Suprapubic skin (tissue), 4 donors: ENCODE data around the gene PRSS27. TPM values are rescaled to one million over a fixed set of nuclear protein-coding genes. Genes with fewer than 3 reads are reported as not detected.
A peak's percentile ranks its signal among the peaks of the same experiment; 100 is the strongest.
"Not testable (repeated sequence)": the region's sequence is repeated elsewhere in the genome, so short reads cannot be mapped to it uniquely, and the experiment has no call there.

Experiments used
- DNase-seq, 2 donors: peaks; one replicate each; pipeline ENCODE4 v3.0.0-alpha.2; 2019; ENCODE audit warnings: low spot score in 2 of 2
- H3K27ac ChIP-seq: fragments of 200-600 bp; sonication (generic); one replicate; pipeline ENCODE4 v1.5.1; 2019
- H3K27me3 ChIP-seq: fragments of 200-600 bp; sonication (generic); one replicate; pipeline ENCODE4 v1.5.1; 2019
- H3K36me3 ChIP-seq: fragments of 200-600 bp; sonication (generic); one replicate; pipeline ENCODE4 v1.5.1; 2019
- H3K4me1 ChIP-seq: fragments of 200-600 bp; sonication (generic); one replicate; pipeline ENCODE4 v1.5.1; 2019
- H3K4me3 ChIP-seq: fragments of 200-600 bp; sonication (generic); one replicate; pipeline ENCODE4 v1.5.1; 2019; ENCODE audit warnings: mild to moderate bottlenecking
- H3K9me3 ChIP-seq: fragments of 200-600 bp; sonication (generic); one replicate; pipeline ENCODE4 v1.5.1; 2019
- CTCF ChIP-seq, 2 donors: fragments of 200-600 bp in 1 of 2; fragments of 450-650 bp in 1 of 2; sonication (generic) in 1 of 2; IDR thresholded peaks; one replicate each; pipeline ENCODE4 v1.5.1; 2016 to 2019; ENCODE audit warnings: antibody characterized with exemption in 2 of 2, mild to moderate bottlenecking in 1 of 2, moderate library complexity in 1 of 2
- EP300 ChIP-seq: sonication (generic); formaldehyde crosslinking; IDR thresholded peaks from one replicate; pipeline ENCODE4 v1.6.1; 2017; ENCODE audit warnings: antibody characterized with exemption
- POLR2A ChIP-seq, 2 donors: fragments of 450-650 bp; IDR thresholded peaks; one replicate each; pipeline ENCODE4 v1.6.1; 2017; ENCODE audit warnings: antibody characterized with exemption in 2 of 2, mild to moderate bottlenecking in 2 of 2, moderate library complexity in 2 of 2
- POLR2AphosphoS5 ChIP-seq, 3 donors: sonication (generic); formaldehyde crosslinking; IDR thresholded peaks; one replicate each; pipeline ENCODE4 v1.6.1; 2017; ENCODE audit warnings: antibody characterized with exemption in 3 of 3
- WGBS: methylation state at CpG from one replicate; pipeline ENCODE4 v1.1.5; 2018; 5-methylcytosine and 5-hydroxymethylcytosine counted together
- total RNA-seq, 4 donors: library from RNA; depleted of rRNA; stranded (reverse); fragments of >200 nt; gene quantifications; one replicate each; pipeline ENCODE4 v1.1.0, GENCODE V29; 2016

Gene PRSS27
- total RNA-seq, 4 donors from 2014 or later: 1.6 to 9.5 (median 5.6) TPM

- no peaks in the 10 kb centered on the region for H3K36me3 ChIP-seq
- no peak overlapping the region for H3K27ac ChIP-seq
- H3K4me3 ChIP-seq: no peak overlapping the region
- no peaks in the 10 kb centered on the region for H3K9me3 ChIP-seq
- WGBS: 79% methylated on average over 16 of the region's 16 CpGs
- TF ChIP-seq CTCF (IDR thresholded peaks at IDR 0.05) (no peak), POLR2AphosphoS5 (IDR thresholded peaks at IDR 0.05) (no peak), POLR2A (IDR thresholded peaks at IDR 0.05) (no peak), EP300 (no peak)
- peaks cover 36% of the 10 kb centered on the region for H3K4me1 ChIP-seq
- no peak for DNase-seq
- H3K27me3 ChIP-seq: no peaks in the 10 kb centered on the region
Observed at GRCh38 chr16:2675714-2676113, 44.3 kb downstream of the PRSS27 start.

- Histone ChIP-seq H3K27me3 (no peaks in the 10 kb centered on the region), H3K4me3 (no peak overlapping the region), H3K9me3 (no peaks in the 10 kb centered on the region), H3K4me1 (peaks cover 37% of the 10 kb centered on the region), H3K36me3 (no peaks in the 10 kb centered on the region), H3K27ac (no peak overlapping the region)
- WGBS: 86% methylated on average over 7 of the region's 7 CpGs
- DNase-seq: no peak
- no peak for TF ChIP-seq EP300
- TF ChIP-seq POLR2A (IDR thresholded peaks at IDR 0.05): no peak
- no peak for TF ChIP-seq POLR2AphosphoS5 (IDR thresholded peaks at IDR 0.05)
- no peak for TF ChIP-seq CTCF (IDR thresholded peaks at IDR 0.05)
Observed at GRCh38 chr16:2675021-2675420, 45.0 kb downstream of the PRSS27 start.

GRCh38 chr16:2673066-2673999 lies 46.7 kb downstream of the PRSS27 start:
- peak; percentile 96 for DNase-seq
- peak overlapping the region; percentile 92 for H3K27ac ChIP-seq
- H3K4me1 ChIP-seq: peaks cover 40% of the 10 kb centered on the region
- H3K9me3 ChIP-seq: no peaks in the 10 kb centered on the region
- WGBS: under 1% methylated on average over 24 of the region's 107 CpGs
- H3K27me3 ChIP-seq: no peaks in the 10 kb centered on the region
- H3K36me3 ChIP-seq: peaks cover 6% of the 10 kb centered on the region
- peak overlapping the region; percentile 70 for H3K4me3 ChIP-seq
- TF ChIP-seq POLR2A (IDR thresholded peaks at IDR 0.05) (peak in 1 of 2 donors; percentile 48), EP300 (peak; percentile 18), POLR2AphosphoS5 (IDR thresholded peaks at IDR 0.05) (peak in 1 of 3 donors; percentile 31), CTCF (IDR thresholded peaks at IDR 0.05) (no peak)

- Histone ChIP-seq H3K9me3 (no peaks in the 10 kb centered on the region), H3K4me1 (peaks cover 40% of the 10 kb centered on the region), H3K4me3 (peak overlapping the region; percentile 70), H3K27ac (no peak overlapping the region), H3K27me3 (no peaks in the 10 kb centered on the region), H3K36me3 (peaks cover 8% of the 10 kb centered on the region)
- no peak for TF ChIP-seq POLR2AphosphoS5 (IDR thresholded peaks at IDR 0.05)
- TF ChIP-seq POLR2A (IDR thresholded peaks at IDR 0.05): no peak
- TF ChIP-seq EP300: no peak
- TF ChIP-seq CTCF (IDR thresholded peaks at IDR 0.05): no peak
- WGBS: 82% methylated on average over 13 of the region's 13 CpGs
- DNase-seq: no peak
Observed at GRCh38 chr16:2671741-2672140, 48.3 kb downstream of the PRSS27 start.

GRCh38 chr16:2671193-2671592 lies 48.8 kb downstream of the PRSS27 start:
- H3K4me1 ChIP-seq: peaks cover 40% of the 10 kb centered on the region
- not testable (repeated sequence) for H3K27ac ChIP-seq, H3K4me3 ChIP-seq, H3K9me3 ChIP-seq, H3K27me3 ChIP-seq, DNase-seq, H3K36me3 ChIP-seq
- 81% methylated on average over 2 of the region's 10 CpGs for WGBS
